B cell (primary cell): Measurements from ENCODE around the gene SPATA31D4. TPM values are rescaled to one million over a fixed set of nuclear protein-coding genes. Genes with fewer than 3 reads are reported as not detected.

Experiments
- ATAC-seq: fragments of 200-7000 bp; cut with Tn5 transposase; one replicate; pipeline ENCODE4 v1.10.0; 2021; ENCODE audit warnings: low read depth, mild to moderate bottlenecking, moderate number of reproducible peaks, moderate library complexity
- CTCF ChIA-PET: fragments of 350-600 bp; sonication (Branson Sonifier 250); formaldehyde crosslinking; loops from one replicate; lab custom pipeline; 2021; ENCODE audit warnings: antibody characterized with exemption, inconsistent platforms; lab: Charles Lee
- POLR2A ChIA-PET: fragments of 350-600 bp; sonication (Branson Sonifier 250); formaldehyde crosslinking; loops from one replicate; lab custom pipeline; 2021; ENCODE audit warnings: antibody characterized with exemption; lab: Charles Lee
- DNase-seq: peaks from one replicate; pipeline ENCODE4 v3.0.0; 2013
- H2AFZ ChIP-seq: 2 replicates; pipeline ENCODE4 v1.6.1; 2012; ENCODE audit warnings: mild to moderate bottlenecking, low read depth, low read length; ENCODE audit not compliant: insufficient read depth, poor library complexity, severe bottlenecking
- H3K27ac ChIP-seq, 2 donors: 1 replicate in 1 of 2; 2 replicates in 1 of 2; pipeline ENCODE4 v1.5.1; 2012 to 2013; ENCODE audit warnings: low read length in 2 of 2, mild to moderate bottlenecking in 2 of 2, moderate library complexity in 1 of 2
- H3K27me3 ChIP-seq, 4 experiments: fragments of 200-600 bp in 1 of 4; sonication (generic) in 1 of 4; replicated peaks in 1 of 4; 1 replicate in 2 of 4; 2 replicates in 2 of 4; pipeline versions ENCODE4 v1.6.1 to v1.7.0; 2013 to 2016; ENCODE audit warnings: low read length in 3 of 4, mild to moderate bottlenecking in 2 of 4, mixed read lengths in 1 of 4, moderate library complexity in 1 of 4; ENCODE audit not compliant: insufficient read depth in 4 of 4, control insufficient read depth in 3 of 4; ENCODE audit errors: control extremely low read depth in 1 of 4
- H3K36me3 ChIP-seq, 2 experiments: replicated peaks in 1 of 2; 1 replicate in 1 of 2; 2 replicates in 1 of 2; pipeline versions ENCODE4 v1.6.1 to v1.7.1; 2013; ENCODE audit warnings: low read length in 1 of 2; ENCODE audit not compliant: insufficient read depth in 2 of 2, control insufficient read depth in 1 of 2; ENCODE audit errors: control extremely low read depth in 1 of 2, extremely low read depth in 1 of 2
- H3K4me1 ChIP-seq, 2 donors: fragments of 200-600 bp in 1 of 2; sonication (generic) in 1 of 2; 1 replicate in 1 of 2; 2 replicates in 1 of 2; pipeline versions ENCODE4 v1.5.1 to v1.6.1; 2013 to 2017; ENCODE audit warnings: low read length in 2 of 2; ENCODE audit not compliant: control insufficient read depth in 2 of 2, insufficient read depth in 2 of 2
- H3K4me2 ChIP-seq: replicated peaks from 2 replicates; pipeline ENCODE3; 2012; ENCODE audit warnings: mild to moderate bottlenecking, low read depth, low read length; ENCODE audit not compliant: poor library complexity, severe bottlenecking
- H3K4me3 ChIP-seq, 5 experiments: fragments of 200-600 bp in 1 of 5; sonication (generic) in 1 of 5; 1 replicate in 3 of 5; 2 replicates in 2 of 5; pipeline versions ENCODE4 v1.5.1 to v1.7.0; 2011 to 2016; ENCODE audit warnings: low read length in 4 of 5, mild to moderate bottlenecking in 4 of 5, low read depth in 2 of 5, control low read depth in 1 of 5, moderate library complexity in 1 of 5; ENCODE audit not compliant: insufficient read depth in 1 of 5; ENCODE audit errors: control extremely low read depth in 1 of 5, extremely low read depth in 1 of 5
- H3K79me2 ChIP-seq: fragments of 200-600 bp; sonication (generic); one replicate; pipeline ENCODE4 v1.6.0; 2016; ENCODE audit warnings: low read length; ENCODE audit not compliant: control insufficient read depth, insufficient read depth
- H3K9ac ChIP-seq: fragments of 200-600 bp; sonication (generic); 2 replicates; pipeline ENCODE4 v1.6.1; 2017; ENCODE audit warnings: mild to moderate bottlenecking, low read length, moderate library complexity
- H3K9me3 ChIP-seq, 3 donors: one replicate each; pipeline versions ENCODE4 v1.6.1 to v1.7.1; 2013; ENCODE audit warnings: low read length in 2 of 3; ENCODE audit not compliant: control insufficient read depth in 2 of 3, insufficient read depth in 1 of 3; ENCODE audit errors: control extremely low read depth in 1 of 3
- H4K20me1 ChIP-seq: 2 replicates; pipeline ENCODE4 v1.6.0; 2012; ENCODE audit warnings: mild to moderate bottlenecking, low read length; ENCODE audit not compliant: insufficient read depth, control insufficient read depth, poor library complexity, severe bottlenecking
- H3K27ac Mint-ChIP-seq: one replicate; pipeline ENCODE4 v1.8.0; 2021; ENCODE audit warnings: mixed read lengths
- H3K27me3 Mint-ChIP-seq: one replicate; pipeline ENCODE4 v1.8.0; 2021; ENCODE audit warnings: mixed read lengths
- H3K4me1 Mint-ChIP-seq: one replicate; pipeline ENCODE4 v1.8.0; 2021; ENCODE audit warnings: mixed read lengths
- H3K4me3 Mint-ChIP-seq: one replicate; pipeline ENCODE4 v1.8.0; 2021; ENCODE audit warnings: mixed read lengths
- H3K9me3 Mint-ChIP-seq: one replicate; pipeline ENCODE4 v1.8.0; 2022; ENCODE audit warnings: mixed read lengths; ENCODE audit not compliant: insufficient read depth
- EZH2 ChIP-seq: IDR thresholded peaks from 2 replicates; pipeline ENCODE4 v1.6.1; 2012; ENCODE audit warnings: borderline replicate concordance, low read depth, mild to moderate bottlenecking, moderate library complexity, low read length; ENCODE audit not compliant: insufficient read depth, poor library complexity, severe bottlenecking
- WGBS: methylation state at CpG from one replicate; pipeline ENCODE4 v1.1.5; 2013; ENCODE audit warnings: missing lambda C conversion rate; ENCODE audit not compliant: insufficient coverage; 5-methylcytosine and 5-hydroxymethylcytosine counted together
- intact Hi-C: fragments of 100-400 bp; cut with micrococcal nuclease; formaldehyde crosslinking; loops from one replicate; pipeline ENCODE4 v1.10.0; 2022
- polyA plus RNA-seq: library from polyadenylated mRNA; depleted of rRNA; stranded (reverse); fragments of >200 nt; gene quantifications from 2 replicates; pipeline ENCODE4 v1.2.3, GENCODE V29; 2012
- total RNA-seq, 2 donors: library from RNA; stranded (reverse); fragments of 120-200 nt in 1 of 2; gene quantifications; 1 replicate in 1 of 2; 2 replicates in 1 of 2; pipeline versions ENCODE4 v1.2.3 to v1.2.4, GENCODE V29; 2013 to 2022
- TF ChIP-seq, protein P1 (sequence below): fragments of 200-600 bp; IDR thresholded peaks from one replicate; pipeline ENCODE4 v1.8.0; 2022; ENCODE audit warnings: antibody characterized with exemption, mild to moderate bottlenecking

SPATA31D4 gene
- total and polyA plus RNA-seq, 2 donors (not counting 1 experiment from before 2014, with no cell fraction given), result not detected

DNA sequence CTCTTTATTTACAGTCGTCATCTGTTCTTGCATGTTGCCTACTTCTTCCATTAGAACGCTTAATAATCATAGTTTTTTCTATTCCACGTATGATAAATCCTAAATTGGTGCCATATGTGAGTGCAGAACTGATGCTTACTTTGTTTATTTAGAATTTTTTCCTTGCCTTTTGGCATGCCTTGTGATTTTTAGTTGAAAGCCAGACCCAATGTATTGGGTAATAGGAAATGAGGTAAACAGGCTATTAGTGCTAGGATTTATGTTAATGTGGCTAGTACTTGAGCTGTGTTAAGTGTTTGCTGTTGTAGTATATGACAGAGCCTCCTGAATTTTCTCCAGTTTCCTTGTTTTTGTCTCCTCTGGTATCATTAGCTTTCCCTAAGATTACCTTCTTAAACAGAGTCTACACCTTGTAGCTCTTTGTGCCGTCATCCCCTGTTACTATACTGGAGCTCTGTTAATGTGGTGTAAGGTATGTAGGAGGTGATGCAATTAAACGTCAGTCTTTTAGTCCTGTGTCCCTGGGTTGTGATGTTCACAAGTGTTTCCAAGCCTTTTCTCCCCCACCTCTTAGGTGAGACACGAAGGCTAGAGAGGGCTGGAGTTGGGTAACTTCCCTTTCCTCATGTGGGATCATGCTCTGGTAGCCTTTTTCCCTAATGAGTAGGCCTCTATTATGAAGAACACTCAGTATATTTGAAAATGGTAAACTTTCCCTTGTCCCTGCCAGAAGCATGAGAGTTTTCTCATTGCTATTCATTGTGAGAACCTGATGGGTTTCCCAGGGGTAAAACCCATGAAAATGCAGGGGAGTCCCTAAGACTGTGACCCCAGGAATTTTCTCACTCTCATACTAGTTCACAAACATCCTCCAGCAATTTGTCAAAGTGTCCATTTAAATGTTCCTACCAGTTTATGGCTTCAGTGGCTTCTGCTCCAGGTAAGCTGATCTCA lies 36.3 kb downstream of the SPATA31D4 start:
- H3K4me1 Mint-ChIP-seq, result no peaks in the 10 kb centered on the region
- H3K4me3 Mint-ChIP-seq, result no peak overlapping the region
- ChIA-PET CTCF (interaction anchor here (0.5 kb wide), 1 partner anchor 130 kb away, joined by 3 read pairs; no protein-coding TSS in a partner anchor), POLR2A (no interaction called here)
- no peaks in the 10 kb centered on the region for H4K20me1 ChIP-seq
- H3K4me3 ChIP-seq, result no peak overlapping the region
- TF ChIP-seq, protein P1, sequence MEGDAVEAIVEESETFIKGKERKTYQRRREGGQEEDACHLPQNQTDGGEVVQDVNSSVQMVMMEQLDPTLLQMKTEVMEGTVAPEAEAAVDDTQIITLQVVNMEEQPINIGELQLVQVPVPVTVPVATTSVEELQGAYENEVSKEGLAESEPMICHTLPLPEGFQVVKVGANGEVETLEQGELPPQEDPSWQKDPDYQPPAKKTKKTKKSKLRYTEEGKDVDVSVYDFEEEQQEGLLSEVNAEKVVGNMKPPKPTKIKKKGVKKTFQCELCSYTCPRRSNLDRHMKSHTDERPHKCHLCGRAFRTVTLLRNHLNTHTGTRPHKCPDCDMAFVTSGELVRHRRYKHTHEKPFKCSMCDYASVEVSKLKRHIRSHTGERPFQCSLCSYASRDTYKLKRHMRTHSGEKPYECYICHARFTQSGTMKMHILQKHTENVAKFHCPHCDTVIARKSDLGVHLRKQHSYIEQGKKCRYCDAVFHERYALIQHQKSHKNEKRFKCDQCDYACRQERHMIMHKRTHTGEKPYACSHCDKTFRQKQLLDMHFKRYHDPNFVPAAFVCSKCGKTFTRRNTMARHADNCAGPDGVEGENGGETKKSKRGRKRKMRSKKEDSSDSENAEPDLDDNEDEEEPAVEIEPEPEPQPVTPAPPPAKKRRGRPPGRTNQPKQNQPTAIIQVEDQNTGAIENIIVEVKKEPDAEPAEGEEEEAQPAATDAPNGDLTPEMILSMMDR, result no peak
- TF ChIP-seq EZH2, result no peak
- H3K27ac Mint-ChIP-seq, result no peak overlapping the region
- H3K36me3 ChIP-seq, result no peaks in the 10 kb centered on the region
- WGBS, result no CpG with 5 or more reads among the region's 6 CpGs
- H2AFZ ChIP-seq, result no peak overlapping the region
- H3K9me3 ChIP-seq, result peaks cover 0 to 7% (median 0%) of the 10 kb centered on the region in 3 donors
- ATAC-seq (no peak), DNase-seq (no peak)
- H3K27ac ChIP-seq, result no peak overlapping the region
- no peaks in the 10 kb centered on the region for H3K9me3 Mint-ChIP-seq
- no peaks in the 10 kb centered on the region for H3K27me3 Mint-ChIP-seq
- H3K9ac ChIP-seq, result no peak overlapping the region
- no peaks in the 10 kb centered on the region for H3K27me3 ChIP-seq
- H3K4me2 ChIP-seq, result no peak overlapping the region
- intact Hi-C loops, result no loop called here
- no peaks in the 10 kb centered on the region for H3K79me2 ChIP-seq
- no peaks in the 10 kb centered on the region for H3K4me1 ChIP-seq

DNA sequence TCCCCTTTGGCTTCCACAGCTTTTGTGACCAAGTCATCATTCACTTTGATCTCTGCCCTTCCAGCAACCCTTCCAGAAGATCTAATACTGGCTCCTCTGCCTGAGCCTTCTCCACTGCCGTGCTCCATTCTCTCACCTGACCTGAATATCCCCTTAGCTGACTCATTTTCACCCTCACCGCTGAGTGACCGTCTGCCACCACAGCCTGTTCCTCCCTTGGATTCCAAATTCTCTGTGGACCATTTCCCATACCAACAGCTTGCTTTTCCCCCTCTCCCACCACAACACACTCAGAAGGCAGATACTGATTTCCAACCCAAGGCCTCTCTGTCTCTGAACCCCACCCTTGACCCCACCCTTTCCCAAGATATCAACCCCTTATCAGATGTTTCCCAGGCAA lies 39.8 kb downstream of the SPATA31D4 start:
- peaks cover 0 to 7% (median 0%) of the 10 kb centered on the region in 3 donors for H3K9me3 ChIP-seq
- WGBS, result 97% methylated on average over 3 of the region's 3 CpGs
- no peaks in the 10 kb centered on the region for H4K20me1 ChIP-seq
- no peaks in the 10 kb centered on the region for H3K36me3 ChIP-seq
- Mint-ChIP-seq H3K27me3 (no peaks in the 10 kb centered on the region), H3K27ac (no peak overlapping the region), H3K9me3 (no peaks in the 10 kb centered on the region), H3K4me1 (no peaks in the 10 kb centered on the region), H3K4me3 (no peak overlapping the region)
- intact Hi-C loops, result no loop called here
- no peak overlapping the region for H2AFZ ChIP-seq
- no peak overlapping the region for H3K4me2 ChIP-seq
- ATAC-seq, result no peak
- H3K9ac ChIP-seq, result no peak overlapping the region
- DNase-seq, result no peak
- TF ChIP-seq, protein P1, result no peak
- TF ChIP-seq EZH2, result no peak
- ChIA-PET CTCF (no interaction called here), POLR2A (no interaction called here)
- no peak overlapping the region for H3K4me3 ChIP-seq
- no peak overlapping the region for H3K27ac ChIP-seq
- H3K4me1 ChIP-seq, result no peaks in the 10 kb centered on the region
- no peaks in the 10 kb centered on the region for H3K27me3 ChIP-seq
- no peaks in the 10 kb centered on the region for H3K79me2 ChIP-seq
